Ishikawa (cell line): ENCODE results near the gene THSD7A.

Source experiments
- CEBPB ChIP-seq: IDR thresholded peaks from 2 replicates; pipeline ENCODE4 v1.6.1; 2012
- CREB1 ChIP-seq: IDR thresholded peaks from 2 replicates; pipeline ENCODE4 v1.6.1; 2012; ENCODE audit warnings: low read depth
- EGR1 ChIP-seq: IDR thresholded peaks from 2 replicates; pipeline ENCODE4 v1.6.1; 2012
- EP300 ChIP-seq: IDR thresholded peaks from 2 replicates; pipeline ENCODE4 v1.6.1; 2012; ENCODE audit warnings: borderline replicate concordance
- FOXM1 ChIP-seq: IDR thresholded peaks from 2 replicates; pipeline ENCODE4 v1.6.1; 2012; ENCODE audit warnings: low read depth, borderline replicate concordance
- MAX ChIP-seq: IDR thresholded peaks from 2 replicates; pipeline ENCODE4 v1.6.1; 2012
- NFIC ChIP-seq: IDR thresholded peaks from 2 replicates; pipeline ENCODE4 v1.6.1; 2012
- RAD21 ChIP-seq: IDR thresholded peaks from 2 replicates; pipeline ENCODE4 v1.6.1; 2012; ENCODE audit warnings: low read depth
- TAF1 ChIP-seq: IDR thresholded peaks from 2 replicates; pipeline ENCODE4 v1.6.1; 2012; ENCODE audit warnings: low read depth, mild to moderate bottlenecking
- TCF12 ChIP-seq: IDR thresholded peaks from 2 replicates; pipeline ENCODE4 v1.6.1; 2012; ENCODE audit warnings: low read depth
- TEAD4 ChIP-seq: IDR thresholded peaks from 2 replicates; pipeline ENCODE4 v1.6.1; 2012
- USF1 ChIP-seq: IDR thresholded peaks from 2 replicates; pipeline ENCODE4 v1.6.1; 2012
- YY1 ChIP-seq: IDR thresholded peaks from 2 replicates; pipeline ENCODE4 v1.6.1; 2012; ENCODE audit warnings: low read depth
- ZBTB7A ChIP-seq: IDR thresholded peaks from 2 replicates; pipeline ENCODE4 v1.6.1; 2012; ENCODE audit warnings: low read depth
- TF ChIP-seq, protein P1 (sequence below): IDR thresholded peaks from 2 replicates; pipeline ENCODE4 v1.6.1; 2012; ENCODE audit warnings: low read depth, mild to moderate bottlenecking

The THSD7A gene

GRCh38 chr7:11551470-11551869, 280.5 kb downstream of the THSD7A start:
- TF ChIP-seq MAX (no peak), FOXM1 (no peak), EP300 (no peak), ZBTB7A (no peak), RAD21 (no peak), USF1 (no peak), TEAD4 (no peak), CEBPB (no peak), YY1 (no peak), NFIC (no peak), CREB1 (no peak), TAF1 (no peak), TCF12 (no peak), EGR1 (no peak)
- TF ChIP-seq, protein P1, sequence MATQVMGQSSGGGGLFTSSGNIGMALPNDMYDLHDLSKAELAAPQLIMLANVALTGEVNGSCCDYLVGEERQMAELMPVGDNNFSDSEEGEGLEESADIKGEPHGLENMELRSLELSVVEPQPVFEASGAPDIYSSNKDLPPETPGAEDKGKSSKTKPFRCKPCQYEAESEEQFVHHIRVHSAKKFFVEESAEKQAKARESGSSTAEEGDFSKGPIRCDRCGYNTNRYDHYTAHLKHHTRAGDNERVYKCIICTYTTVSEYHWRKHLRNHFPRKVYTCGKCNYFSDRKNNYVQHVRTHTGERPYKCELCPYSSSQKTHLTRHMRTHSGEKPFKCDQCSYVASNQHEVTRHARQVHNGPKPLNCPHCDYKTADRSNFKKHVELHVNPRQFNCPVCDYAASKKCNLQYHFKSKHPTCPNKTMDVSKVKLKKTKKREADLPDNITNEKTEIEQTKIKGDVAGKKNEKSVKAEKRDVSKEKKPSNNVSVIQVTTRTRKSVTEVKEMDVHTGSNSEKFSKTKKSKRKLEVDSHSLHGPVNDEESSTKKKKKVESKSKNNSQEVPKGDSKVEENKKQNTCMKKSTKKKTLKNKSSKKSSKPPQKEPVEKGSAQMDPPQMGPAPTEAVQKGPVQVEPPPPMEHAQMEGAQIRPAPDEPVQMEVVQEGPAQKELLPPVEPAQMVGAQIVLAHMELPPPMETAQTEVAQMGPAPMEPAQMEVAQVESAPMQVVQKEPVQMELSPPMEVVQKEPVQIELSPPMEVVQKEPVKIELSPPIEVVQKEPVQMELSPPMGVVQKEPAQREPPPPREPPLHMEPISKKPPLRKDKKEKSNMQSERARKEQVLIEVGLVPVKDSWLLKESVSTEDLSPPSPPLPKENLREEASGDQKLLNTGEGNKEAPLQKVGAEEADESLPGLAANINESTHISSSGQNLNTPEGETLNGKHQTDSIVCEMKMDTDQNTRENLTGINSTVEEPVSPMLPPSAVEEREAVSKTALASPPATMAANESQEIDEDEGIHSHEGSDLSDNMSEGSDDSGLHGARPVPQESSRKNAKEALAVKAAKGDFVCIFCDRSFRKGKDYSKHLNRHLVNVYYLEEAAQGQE: no peak

DNA sequence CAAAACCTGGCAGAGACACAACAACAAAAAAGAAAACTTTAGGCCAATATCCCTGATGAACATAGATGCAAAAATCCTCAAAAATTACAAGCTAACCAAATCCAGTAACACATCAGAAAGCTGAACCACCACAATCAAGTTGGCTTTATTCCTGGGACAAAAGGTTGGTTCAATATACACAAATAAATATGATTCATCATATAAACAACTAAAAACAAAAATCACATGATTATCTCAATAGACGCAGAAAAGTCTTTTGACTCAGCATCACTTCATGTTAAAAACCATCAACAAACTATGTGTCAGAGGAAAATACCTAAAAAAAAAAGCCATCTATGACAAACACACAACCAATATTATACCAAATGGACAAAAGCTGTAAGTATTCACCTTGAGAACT, 283.5 kb downstream of the THSD7A start:
- TF ChIP-seq, protein P1: no peak

DNA sequence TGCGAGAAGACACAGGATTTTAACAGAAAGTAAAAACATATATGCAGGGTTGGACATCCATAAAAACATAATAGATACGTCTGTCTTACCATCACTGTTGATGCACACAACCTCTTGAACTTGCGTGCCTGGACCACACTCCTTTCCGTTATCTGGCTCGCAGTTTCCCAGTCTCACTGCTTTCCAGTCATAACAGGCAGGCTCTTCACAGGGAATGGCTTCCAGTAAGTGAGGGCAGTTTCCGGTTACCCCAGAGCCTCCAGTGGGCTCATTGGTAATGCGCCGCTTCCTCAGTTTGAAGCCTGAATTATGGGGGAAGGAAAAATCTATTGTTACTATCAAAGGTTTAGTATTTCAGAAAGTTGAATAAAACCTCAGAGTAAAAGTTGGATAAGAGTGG, 290.7 kb downstream of the THSD7A start:
- TF ChIP-seq EP300 (no peak), USF1 (no peak), TAF1 (no peak), YY1 (no peak), TCF12 (no peak), CREB1 (no peak), NFIC (no peak), EGR1 (no peak), CEBPB (no peak), ZBTB7A (no peak), RAD21 (no peak), MAX (no peak), FOXM1 (no peak), TEAD4 (no peak)
- TF ChIP-seq, protein P1: no peak

DNA sequence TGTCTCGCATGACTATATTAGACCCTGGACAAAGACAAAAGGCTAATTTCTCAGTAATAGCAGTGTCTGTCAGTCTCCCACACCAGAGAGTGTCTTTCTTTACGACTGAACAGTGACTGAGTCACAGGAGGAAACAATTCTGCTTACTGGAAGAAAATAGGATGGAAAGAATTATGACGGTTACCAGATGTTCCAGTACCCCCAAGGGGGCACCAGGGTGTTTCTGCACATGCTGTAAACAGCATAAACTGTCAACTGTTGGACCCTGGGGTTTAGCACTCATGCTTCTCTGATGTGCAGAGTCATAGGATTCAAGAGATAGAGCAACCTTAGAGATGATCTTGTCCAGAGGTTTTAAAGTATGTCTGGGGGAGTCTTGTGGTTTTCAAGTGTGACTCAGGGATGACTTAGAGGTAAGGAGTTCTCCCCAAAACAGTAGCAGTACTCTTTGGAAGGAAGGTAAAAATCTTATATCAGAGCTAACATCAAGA, 291.7 kb downstream of the THSD7A start:
- TF ChIP-seq TAF1 (no peak), NFIC (no peak), CREB1 (no peak), ZBTB7A (no peak), EP300 (no peak), EGR1 (no peak), RAD21 (no peak), TEAD4 (no peak), MAX (no peak), YY1 (no peak), CEBPB (no peak)
- TF ChIP-seq, protein P1: no peak
